ENCODE results near the gene TLR7. TPM values are rescaled to one million over a fixed set of nuclear protein-coding genes. Genes with fewer than 3 reads are reported as not detected.
A peak's percentile ranks its signal among the peaks of the same experiment; 100 is the strongest.

The TLR7 gene
- total and polyA plus RNA-seq, 2 donors from 2014 or later, result 0.52 to 1.7 TPM

- H3K9me3 ChIP-seq (ENCODE audit: control insufficient read depth in 2 of 3, insufficient read depth in 1 of 3, low read length in 3 of 3), result no peaks in the 10 kb centered on the region
- peak; percentile 3 for FAIRE-seq
- H3K27ac ChIP-seq (ENCODE audit: low read depth in 2 of 2, low read length in 2 of 2), result no peak overlapping the region
Observed at GRCh38 chrX:12874581-12874980, 7.7 kb downstream of the TLR7 start.

GRCh38 chrX:12877386-12877785 is 10.5 kb downstream of the TLR7 start:
- no peaks in the 10 kb centered on the region for H3K36me3 ChIP-seq (ENCODE audit: control insufficient read depth in 2 of 3, insufficient read depth in 3 of 3, low read length in 3 of 3)
- FAIRE-seq (no peak), DNase-seq (no peak)
- TF ChIP-seq CTCF (IDR thresholded peaks at IDR 0.05; ENCODE audit: borderline replicate concordance, extremely low read depth, insufficient read depth), result no peak
- no peaks in the 10 kb centered on the region for H3K4me1 ChIP-seq (ENCODE audit: control insufficient read depth in 2 of 3, insufficient read depth in 2 of 3, low read depth in 1 of 3, low read length in 3 of 3)
- no peak overlapping the region for H3K4me3 ChIP-seq (ENCODE audit: low read length in 3 of 3)
- H3K27me3 ChIP-seq (ENCODE audit: control insufficient read depth, insufficient read depth, low read length), result no peaks in the 10 kb centered on the region
- H3K27ac ChIP-seq (ENCODE audit: low read depth in 2 of 2, low read length in 2 of 2), result no peak overlapping the region
- intact Hi-C loops (cut with DNase I), result no loop called here
- H3K9ac ChIP-seq (ENCODE audit: low read length in 3 of 3), result no peak overlapping the region
- H3K9me3 ChIP-seq (ENCODE audit: control insufficient read depth in 2 of 3, insufficient read depth in 1 of 3, low read length in 3 of 3), result no peaks in the 10 kb centered on the region

More at GRCh38 chrX:12874581-12874980, 7.7 kb downstream of the TLR7 start:
- no peak for TF ChIP-seq CTCF (IDR thresholded peaks at IDR 0.05; ENCODE audit: borderline replicate concordance, extremely low read depth, insufficient read depth)
- H3K27me3 ChIP-seq (ENCODE audit: control insufficient read depth, insufficient read depth, low read length), result no peaks in the 10 kb centered on the region
- no peaks in the 10 kb centered on the region for H3K36me3 ChIP-seq (ENCODE audit: control insufficient read depth in 2 of 3, insufficient read depth in 3 of 3, low read length in 3 of 3)
- no peak overlapping the region for H3K9ac ChIP-seq (ENCODE audit: low read length in 3 of 3)
- no peaks in the 10 kb centered on the region for H3K4me1 ChIP-seq (ENCODE audit: control insufficient read depth in 2 of 3, insufficient read depth in 2 of 3, low read depth in 1 of 3, low read length in 3 of 3)
- no peak for DNase-seq
- H3K4me3 ChIP-seq (ENCODE audit: low read length in 3 of 3), result no peak overlapping the region
- intact Hi-C loops (cut with DNase I), result no loop called here

GRCh38 chrX:12878536-12878935 is 11.7 kb downstream of the TLR7 start:
- H3K4me3 ChIP-seq (ENCODE audit: low read length in 3 of 3), result no peak overlapping the region
- H3K27me3 ChIP-seq (ENCODE audit: control insufficient read depth, insufficient read depth, low read length), result no peaks in the 10 kb centered on the region
- no peak overlapping the region for H3K27ac ChIP-seq (ENCODE audit: low read depth in 2 of 2, low read length in 2 of 2)
- DNase-seq, result no peak
- no peak for FAIRE-seq
- intact Hi-C loops (cut with DNase I), result no loop called here
- no peaks in the 10 kb centered on the region for H3K9me3 ChIP-seq (ENCODE audit: control insufficient read depth in 2 of 3, insufficient read depth in 1 of 3, low read length in 3 of 3)
- H3K4me1 ChIP-seq (ENCODE audit: control insufficient read depth in 2 of 3, insufficient read depth in 2 of 3, low read depth in 1 of 3, low read length in 3 of 3), result no peaks in the 10 kb centered on the region
- TF ChIP-seq CTCF (IDR thresholded peaks at IDR 0.05; ENCODE audit: borderline replicate concordance, extremely low read depth, insufficient read depth), result no peak
- H3K36me3 ChIP-seq (ENCODE audit: control insufficient read depth in 2 of 3, insufficient read depth in 3 of 3, low read length in 3 of 3), result no peaks in the 10 kb centered on the region
- H3K9ac ChIP-seq (ENCODE audit: low read length in 3 of 3), result no peak overlapping the region

GRCh38 chrX:12881914-12882313 is 15.0 kb downstream of the TLR7 start:
- no peak overlapping the region for H3K9ac ChIP-seq (ENCODE audit: low read length in 3 of 3)
- H3K9me3 ChIP-seq (ENCODE audit: control insufficient read depth in 2 of 3, insufficient read depth in 1 of 3, low read length in 3 of 3), result no peaks in the 10 kb centered on the region
- no peaks in the 10 kb centered on the region for H3K27me3 ChIP-seq (ENCODE audit: control insufficient read depth, insufficient read depth, low read length)
- no peak for TF ChIP-seq CTCF (IDR thresholded peaks at IDR 0.05; ENCODE audit: borderline replicate concordance, extremely low read depth, insufficient read depth)
- DNase-seq, result no peak
- H3K36me3 ChIP-seq (ENCODE audit: control insufficient read depth in 2 of 3, insufficient read depth in 3 of 3, low read length in 3 of 3), result no peaks in the 10 kb centered on the region
- intact Hi-C loops (cut with DNase I), result no loop called here
- H3K27ac ChIP-seq (ENCODE audit: low read depth in 2 of 2, low read length in 2 of 2), result no peak overlapping the region
- no peak for FAIRE-seq
- H3K4me3 ChIP-seq (ENCODE audit: low read length in 3 of 3), result no peak overlapping the region
- no peaks in the 10 kb centered on the region for H3K4me1 ChIP-seq (ENCODE audit: control insufficient read depth in 2 of 3, insufficient read depth in 2 of 3, low read depth in 1 of 3, low read length in 3 of 3)
